ENCODE data around the gene REEP6.

The REEP6 gene

GRCh38 chr19:1483131-1483978, 7.6 kb upstream of the REEP6 start:
- TF ChIP-seq CTCF (conservative IDR thresholded peaks at IDR 0.05; ENCODE audit: low read depth, low read length), result no peak
- no peak overlapping the region for H3K27ac ChIP-seq
- no peaks in the 10 kb centered on the region for H3K36me3 ChIP-seq (ENCODE audit: insufficient read depth)
- H3K4me1 ChIP-seq (ENCODE audit: low read depth, poor library complexity, severe bottlenecking), result no peaks in the 10 kb centered on the region
- H2AFZ ChIP-seq (ENCODE audit: low read depth), result no peak overlapping the region
- H3K4me3 ChIP-seq (IDR thresholded peaks at IDR 0.05; ENCODE audit: insufficient read depth, low read depth, low read length), result no peak overlapping the region
- no peak overlapping the region for H3K9ac ChIP-seq
- H3K4me2 ChIP-seq, result no peak overlapping the region
- H3K79me2 ChIP-seq (ENCODE audit: insufficient read depth, low read depth), result peaks cover 3% of the 10 kb centered on the region
- H3K27me3 ChIP-seq (ENCODE audit: insufficient read depth, low read depth), result peaks cover 48% of the 10 kb centered on the region
- no peaks in the 10 kb centered on the region for H4K20me1 ChIP-seq (ENCODE audit: insufficient read depth)

- TF ChIP-seq CTCF (conservative IDR thresholded peaks at IDR 0.05; ENCODE audit: low read depth, low read length), result no peak
- peaks cover 48% of the 10 kb centered on the region for H3K27me3 ChIP-seq (ENCODE audit: insufficient read depth, low read depth)
Observed at GRCh38 chr19:1483979-1484428, 7.0 kb upstream of the REEP6 start.

GRCh38 chr19:1486720-1487575, 4.0 kb upstream of the REEP6 start:
- H3K27me3 ChIP-seq (ENCODE audit: insufficient read depth, low read depth), result peaks cover 36% of the 10 kb centered on the region
- H3K4me1 ChIP-seq (ENCODE audit: low read depth, poor library complexity, severe bottlenecking), result peaks cover 7% of the 10 kb centered on the region
- H3K79me2 ChIP-seq (ENCODE audit: insufficient read depth, low read depth), result no peaks in the 10 kb centered on the region
- TF ChIP-seq CTCF (conservative IDR thresholded peaks at IDR 0.05; ENCODE audit: low read depth, low read length), result no peak
- H4K20me1 ChIP-seq (ENCODE audit: insufficient read depth), result no peaks in the 10 kb centered on the region
- H3K9ac ChIP-seq, result no peak overlapping the region
- no peak overlapping the region for H3K4me3 ChIP-seq (IDR thresholded peaks at IDR 0.05; ENCODE audit: insufficient read depth, low read depth, low read length)
- no peak overlapping the region for H3K4me2 ChIP-seq
- no peak overlapping the region for H3K27ac ChIP-seq
- no peak overlapping the region for H2AFZ ChIP-seq (ENCODE audit: low read depth)
- no peaks in the 10 kb centered on the region for H3K36me3 ChIP-seq (ENCODE audit: insufficient read depth)

More at GRCh38 chr19:1483979-1484428, 7.0 kb upstream of the REEP6 start:
- Histone ChIP-seq H4K20me1 (ENCODE audit: insufficient read depth) (no peaks in the 10 kb centered on the region), H3K79me2 (ENCODE audit: insufficient read depth, low read depth) (no peaks in the 10 kb centered on the region), H3K27ac (no peak overlapping the region), H2AFZ (ENCODE audit: low read depth) (no peak overlapping the region), H3K9ac (no peak overlapping the region), H3K4me3 (IDR thresholded peaks at IDR 0.05; ENCODE audit: insufficient read depth, low read depth, low read length) (no peak overlapping the region), H3K4me1 (ENCODE audit: low read depth, poor library complexity, severe bottlenecking) (peaks cover under 1% of the 10 kb centered on the region), H3K4me2 (no peak overlapping the region), H3K36me3 (ENCODE audit: insufficient read depth) (no peaks in the 10 kb centered on the region)

GRCh38 chr19:1487576-1488281, 3.3 kb upstream of the REEP6 start:
- H3K27me3 ChIP-seq (ENCODE audit: insufficient read depth, low read depth), result peaks cover 44% of the 10 kb centered on the region
- H3K9ac ChIP-seq, result no peak overlapping the region
- no peaks in the 10 kb centered on the region for H3K79me2 ChIP-seq (ENCODE audit: insufficient read depth, low read depth)
- H3K36me3 ChIP-seq (ENCODE audit: insufficient read depth), result no peaks in the 10 kb centered on the region
- TF ChIP-seq CTCF (conservative IDR thresholded peaks at IDR 0.05; ENCODE audit: low read depth, low read length), result no peak
- no peaks in the 10 kb centered on the region for H4K20me1 ChIP-seq (ENCODE audit: insufficient read depth)
- peaks cover 7% of the 10 kb centered on the region for H3K4me1 ChIP-seq (ENCODE audit: low read depth, poor library complexity, severe bottlenecking)
- H3K27ac ChIP-seq, result no peak overlapping the region
- H2AFZ ChIP-seq (ENCODE audit: low read depth), result no peak overlapping the region
- no peak overlapping the region for H3K4me2 ChIP-seq
- no peak overlapping the region for H3K4me3 ChIP-seq (IDR thresholded peaks at IDR 0.05; ENCODE audit: insufficient read depth, low read depth, low read length)
